Thyroid gland (tissue), 4 donors: ENCODE data around the gene SIL1. TPM values are rescaled to one million over a fixed set of nuclear protein-coding genes. Genes with fewer than 3 reads are reported as not detected.

Experiments
- DNase-seq, 2 donors: peaks; one replicate each; pipeline ENCODE4 v3.0.0-alpha.2; 2019
- H3K27ac ChIP-seq, 3 donors: fragments of 200-600 bp; sonication (generic); 1 replicate in 2 of 3; 2 replicates in 1 of 3; pipeline ENCODE4 v1.5.1; 2016 to 2019; ENCODE audit warnings: mild to moderate bottlenecking in 1 of 3, moderate library complexity in 1 of 3
- H3K27me3 ChIP-seq: fragments of 200-600 bp; sonication (generic); one replicate; pipeline ENCODE4 v1.5.1; 2019
- H3K36me3 ChIP-seq, 2 donors: fragments of 200-600 bp; sonication (generic); one replicate each; pipeline ENCODE4 v1.5.1; 2016 to 2019
- H3K4me1 ChIP-seq, 2 donors: fragments of 200-600 bp; sonication (generic); one replicate each; pipeline ENCODE4 v1.5.1; 2017 to 2019
- H3K4me3 ChIP-seq, 3 donors: fragments of 200-600 bp; sonication (generic); replicated peaks in 1 of 3; 1 replicate in 2 of 3; 2 replicates in 1 of 3; pipeline ENCODE4 v1.5.1; 2016; ENCODE audit warnings: mild to moderate bottlenecking in 1 of 3
- H3K9me3 ChIP-seq: fragments of 200-600 bp; sonication (generic); one replicate; pipeline ENCODE4 v1.5.1; 2017
- POLR2A ChIP-seq, 2 donors: fragments of 450-650 bp; IDR thresholded peaks; one replicate each; pipeline ENCODE4 v1.6.1; 2017; ENCODE audit warnings: antibody characterized with exemption in 2 of 2, mild to moderate bottlenecking in 2 of 2, moderate library complexity in 1 of 2
- WGBS, 2 donors: methylation state at CpG; one replicate each; pipeline ENCODE4 v1.1.5; 2017; 5-methylcytosine and 5-hydroxymethylcytosine counted together
- intact Hi-C: fragments of 100-400 bp; cut with DNase I; formaldehyde crosslinking; loops from one replicate; pipeline ENCODE4 v1.15.1; 2023
- total RNA-seq, 4 donors: library from RNA; depleted of rRNA; stranded (reverse); fragments of >200 nt; gene quantifications; one replicate each; pipeline ENCODE4 v1.2.3, GENCODE V29; 2016
- TF ChIP-seq, protein P1 (sequence below), 6 experiments: fragments of 200-600 bp in 3 of 6; fragments of 450-650 bp in 3 of 6; sonication (generic) in 3 of 6; IDR thresholded peaks; one replicate each; pipeline ENCODE4 v1.5.1; 2016 to 2019; ENCODE audit warnings: antibody characterized with exemption in 6 of 6, mild to moderate bottlenecking in 2 of 6, inconsistent platforms in 1 of 6, moderate library complexity in 1 of 6

SIL1 gene
- total RNA-seq, 4 donors from 2014 or later = 57.5 to 103 (median 81.7) TPM

DNA sequence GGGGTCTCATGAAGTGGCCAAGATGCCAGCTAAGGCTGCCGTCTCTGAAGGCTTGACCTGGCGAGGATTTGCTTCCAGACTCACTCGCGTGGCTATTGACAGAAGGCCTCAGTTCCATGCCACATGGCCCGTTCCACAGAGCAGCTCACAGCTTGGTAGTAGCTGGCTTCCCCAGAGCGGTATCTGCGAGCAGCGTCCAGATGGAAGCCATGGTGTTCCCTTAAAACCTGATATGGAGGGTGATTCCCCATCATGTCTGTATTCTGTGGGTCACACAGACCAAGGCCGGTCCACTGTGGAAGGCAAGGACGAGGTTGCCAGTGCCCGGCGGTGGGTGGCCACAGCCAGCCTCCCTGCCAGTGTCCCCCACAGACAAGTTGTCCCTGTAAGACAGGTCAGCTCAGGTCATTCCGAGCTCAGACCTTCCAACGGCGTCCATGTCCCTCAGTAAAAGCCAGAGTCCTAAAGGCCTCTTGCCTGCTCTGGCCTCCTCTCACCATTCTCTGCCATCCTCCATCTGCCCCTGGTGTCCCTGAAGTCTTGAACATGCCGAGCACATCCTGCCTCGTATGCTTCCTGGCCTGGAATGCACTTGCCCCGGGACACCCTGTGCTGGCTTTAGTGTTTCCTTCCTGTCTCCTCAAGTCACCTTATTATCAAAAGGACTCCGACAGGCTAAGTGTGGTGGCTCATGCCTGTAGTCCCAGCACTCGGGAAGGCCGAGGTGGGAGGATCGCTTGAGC, 261.8 kb downstream of the SIL1 start:
- WGBS, 2 donors = 85 to 90% methylated on average over 15 to 21 of the region's 22 CpGs
- Histone ChIP-seq H3K27ac (no peak overlapping the region), H3K4me3 (no peak overlapping the region), H3K36me3 (peaks cover 29 to 33% of the 10 kb centered on the region in 2 donors), H3K4me1 (no peaks in the 10 kb centered on the region), H3K9me3 (no peaks in the 10 kb centered on the region), H3K27me3 (no peaks in the 10 kb centered on the region)
- intact Hi-C loops = no loop called here
- DNase-seq = no peak
- no peak for TF ChIP-seq POLR2A (IDR thresholded peaks at IDR 0.05)
- TF ChIP-seq, protein P1, sequence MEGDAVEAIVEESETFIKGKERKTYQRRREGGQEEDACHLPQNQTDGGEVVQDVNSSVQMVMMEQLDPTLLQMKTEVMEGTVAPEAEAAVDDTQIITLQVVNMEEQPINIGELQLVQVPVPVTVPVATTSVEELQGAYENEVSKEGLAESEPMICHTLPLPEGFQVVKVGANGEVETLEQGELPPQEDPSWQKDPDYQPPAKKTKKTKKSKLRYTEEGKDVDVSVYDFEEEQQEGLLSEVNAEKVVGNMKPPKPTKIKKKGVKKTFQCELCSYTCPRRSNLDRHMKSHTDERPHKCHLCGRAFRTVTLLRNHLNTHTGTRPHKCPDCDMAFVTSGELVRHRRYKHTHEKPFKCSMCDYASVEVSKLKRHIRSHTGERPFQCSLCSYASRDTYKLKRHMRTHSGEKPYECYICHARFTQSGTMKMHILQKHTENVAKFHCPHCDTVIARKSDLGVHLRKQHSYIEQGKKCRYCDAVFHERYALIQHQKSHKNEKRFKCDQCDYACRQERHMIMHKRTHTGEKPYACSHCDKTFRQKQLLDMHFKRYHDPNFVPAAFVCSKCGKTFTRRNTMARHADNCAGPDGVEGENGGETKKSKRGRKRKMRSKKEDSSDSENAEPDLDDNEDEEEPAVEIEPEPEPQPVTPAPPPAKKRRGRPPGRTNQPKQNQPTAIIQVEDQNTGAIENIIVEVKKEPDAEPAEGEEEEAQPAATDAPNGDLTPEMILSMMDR (IDR thresholded peaks at IDR 0.05) = no peak

- H3K27me3 ChIP-seq = no peaks in the 10 kb centered on the region
- 87 to 92% methylated on average over 10 of the region's 10 CpGs for WGBS, 2 donors
- no peak overlapping the region for H3K27ac ChIP-seq
- intact Hi-C loops = no loop called here
- TF ChIP-seq, protein P1 (IDR thresholded peaks at IDR 0.05) = no peak
- TF ChIP-seq POLR2A (IDR thresholded peaks at IDR 0.05) = no peak
- peaks cover 38 to 42% of the 10 kb centered on the region in 2 donors for H3K36me3 ChIP-seq
- no peak for DNase-seq
- H3K4me1 ChIP-seq = no peaks in the 10 kb centered on the region
- no peaks in the 10 kb centered on the region for H3K9me3 ChIP-seq
- no peak overlapping the region for H3K4me3 ChIP-seq
These were observed 262.7 kb downstream of the SIL1 start for GRCh38 chr5:138935466-138935865.

DNA sequence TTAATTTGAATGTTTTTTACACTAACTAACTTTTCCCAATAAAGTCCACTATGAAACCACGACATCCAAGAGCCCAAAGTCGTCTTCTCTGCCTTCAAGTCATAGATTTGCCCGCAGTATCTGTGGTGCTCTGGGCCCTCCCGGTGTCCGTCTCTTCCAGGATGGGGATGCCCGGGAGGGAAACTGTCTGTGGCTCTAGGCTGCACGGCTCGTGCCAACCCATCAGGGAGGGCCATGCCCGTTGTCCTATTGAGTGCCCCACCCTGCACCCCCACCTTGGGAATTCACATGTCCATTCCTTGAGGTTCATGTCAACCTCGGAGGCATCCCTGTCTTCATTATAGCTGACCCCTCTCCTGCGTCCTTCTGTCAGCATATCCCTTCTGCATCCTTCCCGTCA, 263.2 kb downstream of the SIL1 start:
- no peak overlapping the region for H3K27ac ChIP-seq
- H3K9me3 ChIP-seq = no peaks in the 10 kb centered on the region
- intact Hi-C loops = no loop called here
- H3K4me3 ChIP-seq = no peak overlapping the region
- H3K36me3 ChIP-seq = peaks cover 43 to 45% of the 10 kb centered on the region in 2 donors
- DNase-seq = no peak
- WGBS, 2 donors = 93 to 95% methylated on average over 12 of the region's 12 CpGs
- H3K4me1 ChIP-seq = no peaks in the 10 kb centered on the region
- H3K27me3 ChIP-seq = no peaks in the 10 kb centered on the region
- no peak for TF ChIP-seq POLR2A (IDR thresholded peaks at IDR 0.05)
- TF ChIP-seq, protein P1 (IDR thresholded peaks at IDR 0.05) = no peak

GRCh38 chr5:138933522-138934290, 264.5 kb downstream of the SIL1 start:
- H3K27me3 ChIP-seq = no peaks in the 10 kb centered on the region
- H3K4me3 ChIP-seq = no peak overlapping the region
- H3K36me3 ChIP-seq = peaks cover 54% of the 10 kb centered on the region in 2 donors
- intact Hi-C loops = no loop called here
- TF ChIP-seq, protein P1 (IDR thresholded peaks at IDR 0.05) = no peak
- TF ChIP-seq POLR2A (IDR thresholded peaks at IDR 0.05) = no peak
- H3K4me1 ChIP-seq = peaks cover 2 to 5% of the 10 kb centered on the region in 2 donors
- DNase-seq = no peak
- no peak overlapping the region for H3K27ac ChIP-seq
- WGBS, 2 donors = 92 to 93% methylated on average over 16 to 18 of the region's 18 CpGs
- no peaks in the 10 kb centered on the region for H3K9me3 ChIP-seq
